ENCODE data around the gene ZNF777. TPM values are rescaled to one million over a fixed set of nuclear protein-coding genes. Genes with fewer than 3 reads are reported as not detected.

ZNF777 gene
- total RNA-seq, 1 donor from 2014 or later, result 6.6 TPM

GRCh38 chr7:149422914-149423301 is 38.0 kb downstream of the ZNF777 start:
- TF ChIP-seq CTCF (IDR thresholded peaks at IDR 0.05; ENCODE audit: insufficient read depth, low read length, severe bottlenecking), result no peak
- no peaks in the 10 kb centered on the region for H3K27me3 ChIP-seq (ENCODE audit: control insufficient read depth, insufficient read depth, low read length)
- DNase-seq (ENCODE audit: low read depth) (no peak), FAIRE-seq (no peak)
- H3K36me3 ChIP-seq (ENCODE audit: control insufficient read depth, insufficient read depth, low read length), result no peaks in the 10 kb centered on the region
- H3K4me3 ChIP-seq (ENCODE audit: low read depth, low read length), result peak overlapping the region; percentile 34

- FAIRE-seq (no peak), DNase-seq (ENCODE audit: low read depth) (peak; percentile 41)
- H3K36me3 ChIP-seq (ENCODE audit: control insufficient read depth, insufficient read depth, low read length), result no peaks in the 10 kb centered on the region
- no peaks in the 10 kb centered on the region for H3K27me3 ChIP-seq (ENCODE audit: control insufficient read depth, insufficient read depth, low read length)
- TF ChIP-seq CTCF (IDR thresholded peaks at IDR 0.05; ENCODE audit: insufficient read depth, low read length, severe bottlenecking), result peak; percentile 58
- peak overlapping the region; percentile 41 for H3K4me3 ChIP-seq (ENCODE audit: low read depth, low read length)
Observed at GRCh38 chr7:149422162-149422913, 38.5 kb downstream of the ZNF777 start.

GRCh38 chr7:149420006-149420405 is 40.9 kb downstream of the ZNF777 start:
- no peak for DNase-seq (ENCODE audit: low read depth)
- Histone ChIP-seq H3K27me3 (ENCODE audit: control insufficient read depth, insufficient read depth, low read length) (no peaks in the 10 kb centered on the region), H3K36me3 (ENCODE audit: control insufficient read depth, insufficient read depth, low read length) (no peaks in the 10 kb centered on the region), H3K4me3 (ENCODE audit: low read depth, low read length) (no peak overlapping the region)
- no peak for FAIRE-seq
- no peak for TF ChIP-seq CTCF (IDR thresholded peaks at IDR 0.05; ENCODE audit: insufficient read depth, low read length, severe bottlenecking)

- no peak for TF ChIP-seq CTCF (IDR thresholded peaks at IDR 0.05; ENCODE audit: insufficient read depth, low read length, severe bottlenecking)
- Histone ChIP-seq H3K4me3 (ENCODE audit: low read depth, low read length) (no peak overlapping the region), H3K27me3 (ENCODE audit: control insufficient read depth, insufficient read depth, low read length) (no peaks in the 10 kb centered on the region), H3K36me3 (ENCODE audit: control insufficient read depth, insufficient read depth, low read length) (no peaks in the 10 kb centered on the region)
- FAIRE-seq, result no peak
- DNase-seq (ENCODE audit: low read depth), result no peak
Observed at GRCh38 chr7:149415391-149416071, 45.3 kb downstream of the ZNF777 start.

DNA sequence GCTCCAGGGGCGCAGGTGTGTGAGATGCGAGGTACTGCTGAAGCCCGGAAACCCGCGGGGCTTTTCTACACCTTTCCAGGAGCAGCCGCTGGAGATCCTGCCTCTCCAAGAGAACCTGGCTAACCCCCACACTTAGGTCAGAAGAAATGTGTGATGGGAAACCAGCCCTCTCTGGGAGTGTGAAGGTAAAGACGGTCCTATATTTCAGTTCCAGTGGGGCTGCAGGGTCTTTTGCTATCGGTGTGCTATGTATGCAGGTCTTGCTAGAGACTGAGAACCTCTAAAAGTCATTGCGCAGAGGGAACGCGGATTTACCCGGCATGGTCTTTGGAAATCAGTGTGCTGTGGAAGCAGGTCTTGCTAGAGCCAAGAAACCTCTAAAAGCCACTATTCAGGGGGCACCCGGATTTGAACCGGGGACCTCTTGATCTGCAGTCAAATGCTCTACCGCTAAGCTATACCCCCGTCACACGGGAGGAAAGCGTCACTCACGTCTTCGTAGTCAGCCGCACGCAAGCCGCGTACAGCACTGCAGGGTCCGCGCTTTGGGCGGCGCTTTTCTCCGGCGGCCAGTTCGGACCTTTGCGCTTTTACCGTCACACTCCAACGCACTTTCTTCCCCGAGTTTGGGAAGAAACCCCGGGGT is 46.0 kb downstream of the ZNF777 start:
- FAIRE-seq, result no peak
- Histone ChIP-seq H3K4me3 (ENCODE audit: low read depth, low read length) (no peak overlapping the region), H3K36me3 (ENCODE audit: control insufficient read depth, insufficient read depth, low read length) (no peaks in the 10 kb centered on the region), H3K27me3 (ENCODE audit: control insufficient read depth, insufficient read depth, low read length) (no peaks in the 10 kb centered on the region)
- peak; percentile 64 for DNase-seq (ENCODE audit: low read depth)
- no peak for TF ChIP-seq CTCF (IDR thresholded peaks at IDR 0.05; ENCODE audit: insufficient read depth, low read length, severe bottlenecking)
